Measurements from ENCODE around the gene INF2.
A peak's percentile ranks its signal among the peaks of the same experiment; 100 is the strongest.

INF2 gene

GRCh38 chr14:104689109-104689880 is at the start of gene INF2:
INF2 (plus strand) TSS chr14:104689618; CDS start chr14:104701366, 11,748 bp downstream.
- no peak for TF ChIP-seq CTCF (conservative IDR thresholded peaks at IDR 0.05; ENCODE audit: low read depth, low read length)
- DNase-seq (ENCODE audit: low read depth), result no peak
- H3K4me3 ChIP-seq (ENCODE audit: low read length), result peak within 1 kb of the TSS; percentile 63

GRCh38 chr14:104639885-104640548 is 49.4 kb upstream of the INF2 start:
- peak; percentile 95 for TF ChIP-seq CTCF (conservative IDR thresholded peaks at IDR 0.05; ENCODE audit: low read depth, low read length)
- DNase-seq (ENCODE audit: low read depth), result no peak
- no peak overlapping the region for H3K4me3 ChIP-seq (ENCODE audit: low read length)

GRCh38 chr14:104640681-104641080 is 48.7 kb upstream of the INF2 start:
- no peak for DNase-seq (ENCODE audit: low read depth)
- TF ChIP-seq CTCF (conservative IDR thresholded peaks at IDR 0.05; ENCODE audit: low read depth, low read length), result no peak
- no peak overlapping the region for H3K4me3 ChIP-seq (ENCODE audit: low read length)

GRCh38 chr14:104641753-104642539 is 47.5 kb upstream of the INF2 start:
- no peak for TF ChIP-seq CTCF (conservative IDR thresholded peaks at IDR 0.05; ENCODE audit: low read depth, low read length)
- no peak overlapping the region for H3K4me3 ChIP-seq (ENCODE audit: low read length)
- DNase-seq (ENCODE audit: low read depth), result no peak

- no peak for TF ChIP-seq CTCF (conservative IDR thresholded peaks at IDR 0.05; ENCODE audit: low read depth, low read length)
- H3K4me3 ChIP-seq (ENCODE audit: low read length), result no peak overlapping the region
- DNase-seq (ENCODE audit: low read depth), result no peak
Observed at GRCh38 chr14:104642540-104642868, 46.9 kb upstream of the INF2 start.

GRCh38 chr14:104643306-104643705 is 46.1 kb upstream of the INF2 start:
- no peak for TF ChIP-seq CTCF (conservative IDR thresholded peaks at IDR 0.05; ENCODE audit: low read depth, low read length)
- DNase-seq (ENCODE audit: low read depth), result no peak
- no peak overlapping the region for H3K4me3 ChIP-seq (ENCODE audit: low read length)

All from retinal pigment epithelial cell (primary cell).